Panc1 (cell line): ENCODE measurements around the gene SMC5.

Source experiments
- POLR2AphosphoS5 ChIP-seq: IDR thresholded peaks from 2 replicates; pipeline ENCODE4 v1.6.1; 2012; ENCODE audit warnings: mild to moderate bottlenecking, low read depth, low read length, moderate library complexity
- SIN3A ChIP-seq: IDR thresholded peaks from 2 replicates; pipeline ENCODE4 v1.6.1; 2012; ENCODE audit warnings: low read depth, mild to moderate bottlenecking, low read length, moderate library complexity, borderline replicate concordance; ENCODE audit not compliant: insufficient read depth
- TF ChIP-seq, protein P1 (sequence below): fragments of 450-650 bp; IDR thresholded peaks from 2 replicates; pipeline ENCODE4 v1.5.1; 2017; ENCODE audit warnings: mild to moderate bottlenecking
- TF ChIP-seq, protein P2 (sequence below), 2 experiments: IDR thresholded peaks; 2 replicates each; pipeline ENCODE4 v1.6.1; 2011 to 2012; ENCODE audit warnings: low read depth in 2 of 2, control low read depth in 1 of 2, low read length in 1 of 2, mild to moderate bottlenecking in 1 of 2, moderate library complexity in 1 of 2; ENCODE audit not compliant: insufficient read depth in 1 of 2

DNA sequence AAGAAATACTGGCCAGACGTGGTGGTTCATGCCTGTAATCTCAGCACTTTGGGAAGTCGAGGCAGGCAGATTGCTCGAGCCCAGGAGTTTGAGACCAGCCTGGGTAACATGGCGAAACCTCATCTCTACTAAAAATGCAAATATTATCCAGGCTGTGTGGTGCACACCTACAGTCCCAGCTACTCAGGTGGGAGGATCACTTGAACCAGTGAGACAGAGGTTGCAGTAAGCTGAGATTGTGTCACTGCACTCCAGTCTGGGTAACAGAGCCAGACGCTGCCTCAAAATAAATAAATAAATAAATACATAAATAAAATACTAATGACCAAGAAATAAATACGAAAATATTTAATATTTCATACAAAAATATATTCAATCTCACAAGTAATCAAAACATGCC is 136.9 kb downstream of the SMC5 start:
- TF ChIP-seq, protein P1, sequence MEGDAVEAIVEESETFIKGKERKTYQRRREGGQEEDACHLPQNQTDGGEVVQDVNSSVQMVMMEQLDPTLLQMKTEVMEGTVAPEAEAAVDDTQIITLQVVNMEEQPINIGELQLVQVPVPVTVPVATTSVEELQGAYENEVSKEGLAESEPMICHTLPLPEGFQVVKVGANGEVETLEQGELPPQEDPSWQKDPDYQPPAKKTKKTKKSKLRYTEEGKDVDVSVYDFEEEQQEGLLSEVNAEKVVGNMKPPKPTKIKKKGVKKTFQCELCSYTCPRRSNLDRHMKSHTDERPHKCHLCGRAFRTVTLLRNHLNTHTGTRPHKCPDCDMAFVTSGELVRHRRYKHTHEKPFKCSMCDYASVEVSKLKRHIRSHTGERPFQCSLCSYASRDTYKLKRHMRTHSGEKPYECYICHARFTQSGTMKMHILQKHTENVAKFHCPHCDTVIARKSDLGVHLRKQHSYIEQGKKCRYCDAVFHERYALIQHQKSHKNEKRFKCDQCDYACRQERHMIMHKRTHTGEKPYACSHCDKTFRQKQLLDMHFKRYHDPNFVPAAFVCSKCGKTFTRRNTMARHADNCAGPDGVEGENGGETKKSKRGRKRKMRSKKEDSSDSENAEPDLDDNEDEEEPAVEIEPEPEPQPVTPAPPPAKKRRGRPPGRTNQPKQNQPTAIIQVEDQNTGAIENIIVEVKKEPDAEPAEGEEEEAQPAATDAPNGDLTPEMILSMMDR, result no peak
- TF ChIP-seq POLR2AphosphoS5 (no peak), SIN3A (no peak)
- TF ChIP-seq, protein P2, sequence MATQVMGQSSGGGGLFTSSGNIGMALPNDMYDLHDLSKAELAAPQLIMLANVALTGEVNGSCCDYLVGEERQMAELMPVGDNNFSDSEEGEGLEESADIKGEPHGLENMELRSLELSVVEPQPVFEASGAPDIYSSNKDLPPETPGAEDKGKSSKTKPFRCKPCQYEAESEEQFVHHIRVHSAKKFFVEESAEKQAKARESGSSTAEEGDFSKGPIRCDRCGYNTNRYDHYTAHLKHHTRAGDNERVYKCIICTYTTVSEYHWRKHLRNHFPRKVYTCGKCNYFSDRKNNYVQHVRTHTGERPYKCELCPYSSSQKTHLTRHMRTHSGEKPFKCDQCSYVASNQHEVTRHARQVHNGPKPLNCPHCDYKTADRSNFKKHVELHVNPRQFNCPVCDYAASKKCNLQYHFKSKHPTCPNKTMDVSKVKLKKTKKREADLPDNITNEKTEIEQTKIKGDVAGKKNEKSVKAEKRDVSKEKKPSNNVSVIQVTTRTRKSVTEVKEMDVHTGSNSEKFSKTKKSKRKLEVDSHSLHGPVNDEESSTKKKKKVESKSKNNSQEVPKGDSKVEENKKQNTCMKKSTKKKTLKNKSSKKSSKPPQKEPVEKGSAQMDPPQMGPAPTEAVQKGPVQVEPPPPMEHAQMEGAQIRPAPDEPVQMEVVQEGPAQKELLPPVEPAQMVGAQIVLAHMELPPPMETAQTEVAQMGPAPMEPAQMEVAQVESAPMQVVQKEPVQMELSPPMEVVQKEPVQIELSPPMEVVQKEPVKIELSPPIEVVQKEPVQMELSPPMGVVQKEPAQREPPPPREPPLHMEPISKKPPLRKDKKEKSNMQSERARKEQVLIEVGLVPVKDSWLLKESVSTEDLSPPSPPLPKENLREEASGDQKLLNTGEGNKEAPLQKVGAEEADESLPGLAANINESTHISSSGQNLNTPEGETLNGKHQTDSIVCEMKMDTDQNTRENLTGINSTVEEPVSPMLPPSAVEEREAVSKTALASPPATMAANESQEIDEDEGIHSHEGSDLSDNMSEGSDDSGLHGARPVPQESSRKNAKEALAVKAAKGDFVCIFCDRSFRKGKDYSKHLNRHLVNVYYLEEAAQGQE (IDR thresholded peaks at IDR 0.05; ENCODE audit: insufficient read depth in 1 of 2, low read depth in 2 of 2, low read length in 1 of 2), result no peak
